GM06990 (cell line): ENCODE data around the gene FGF3.

Source experiments
- DNase-seq: peaks from one replicate; pipeline ENCODE4 v3.0.0-alpha.2; 2011; ENCODE audit not compliant: insufficient read length; ENCODE audit errors: extremely low read depth
- H3K27me3 ChIP-seq: replicated peaks from 2 replicates; pipeline ENCODE4 v1.6.0; 2011; ENCODE audit warnings: low read length; ENCODE audit not compliant: control insufficient read depth, insufficient read depth
- H3K36me3 ChIP-seq: 2 replicates; pipeline ENCODE4 v1.5.1; 2011; ENCODE audit warnings: low read length; ENCODE audit not compliant: control insufficient read depth, insufficient read depth
- H3K4me3 ChIP-seq: replicated peaks from 2 replicates; pipeline ENCODE4 v1.5.1; 2011; ENCODE audit warnings: low read depth, mild to moderate bottlenecking, control low read depth, low read length
- TF ChIP-seq, protein P1 (sequence below): IDR thresholded peaks from 2 replicates; pipeline ENCODE4 v1.5.1; 2011; ENCODE audit warnings: low read length, control low read depth, mild to moderate bottlenecking, inconsistent platforms; ENCODE audit not compliant: insufficient read depth, poor library complexity, severe bottlenecking

The FGF3 gene

DNA sequence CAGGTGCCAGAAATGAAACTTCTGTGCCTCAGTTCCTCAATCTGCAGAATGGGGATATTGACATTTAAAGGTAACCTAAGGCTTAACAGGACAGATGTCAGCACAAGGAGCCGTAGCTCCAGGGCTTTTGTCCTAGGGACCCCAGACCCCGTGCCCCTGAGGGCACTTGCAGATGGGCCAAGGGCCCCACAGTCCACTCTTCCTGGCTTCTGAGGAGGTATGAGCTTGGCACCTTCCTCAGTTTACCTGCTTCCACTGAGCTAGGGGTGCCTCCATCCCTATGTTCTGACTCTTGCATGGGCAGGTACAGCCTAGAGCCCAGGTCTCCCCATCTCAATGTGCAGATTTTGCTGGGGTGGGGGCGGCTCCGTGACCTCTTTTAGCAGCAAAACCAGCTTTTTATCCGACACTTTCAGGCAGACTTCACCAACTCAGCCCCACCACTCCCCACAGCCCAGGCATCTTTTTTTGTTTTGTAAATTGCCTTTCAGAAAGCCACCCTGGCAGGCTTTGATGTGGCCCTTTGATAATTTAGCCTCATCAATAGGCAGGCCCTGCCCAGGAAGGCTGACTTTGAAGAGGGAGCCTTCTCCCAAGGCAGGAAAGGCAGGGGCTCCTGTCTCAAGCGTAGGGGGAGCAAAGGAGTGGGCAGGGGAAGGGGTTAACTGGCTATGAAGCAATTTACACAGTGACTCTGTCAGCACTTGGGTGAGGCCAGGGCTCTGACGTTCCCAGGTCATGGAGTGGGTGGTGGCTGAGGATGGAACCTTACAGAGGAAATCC is 23.7 kb upstream of the FGF3 start:
- DNase-seq, result no peak
- Histone ChIP-seq H3K36me3 (no peaks in the 10 kb centered on the region), H3K4me3 (no peak overlapping the region), H3K27me3 (no peaks in the 10 kb centered on the region; the same call in none of the 2 replicates)
- TF ChIP-seq, protein P1, sequence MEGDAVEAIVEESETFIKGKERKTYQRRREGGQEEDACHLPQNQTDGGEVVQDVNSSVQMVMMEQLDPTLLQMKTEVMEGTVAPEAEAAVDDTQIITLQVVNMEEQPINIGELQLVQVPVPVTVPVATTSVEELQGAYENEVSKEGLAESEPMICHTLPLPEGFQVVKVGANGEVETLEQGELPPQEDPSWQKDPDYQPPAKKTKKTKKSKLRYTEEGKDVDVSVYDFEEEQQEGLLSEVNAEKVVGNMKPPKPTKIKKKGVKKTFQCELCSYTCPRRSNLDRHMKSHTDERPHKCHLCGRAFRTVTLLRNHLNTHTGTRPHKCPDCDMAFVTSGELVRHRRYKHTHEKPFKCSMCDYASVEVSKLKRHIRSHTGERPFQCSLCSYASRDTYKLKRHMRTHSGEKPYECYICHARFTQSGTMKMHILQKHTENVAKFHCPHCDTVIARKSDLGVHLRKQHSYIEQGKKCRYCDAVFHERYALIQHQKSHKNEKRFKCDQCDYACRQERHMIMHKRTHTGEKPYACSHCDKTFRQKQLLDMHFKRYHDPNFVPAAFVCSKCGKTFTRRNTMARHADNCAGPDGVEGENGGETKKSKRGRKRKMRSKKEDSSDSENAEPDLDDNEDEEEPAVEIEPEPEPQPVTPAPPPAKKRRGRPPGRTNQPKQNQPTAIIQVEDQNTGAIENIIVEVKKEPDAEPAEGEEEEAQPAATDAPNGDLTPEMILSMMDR, result no peak

DNA sequence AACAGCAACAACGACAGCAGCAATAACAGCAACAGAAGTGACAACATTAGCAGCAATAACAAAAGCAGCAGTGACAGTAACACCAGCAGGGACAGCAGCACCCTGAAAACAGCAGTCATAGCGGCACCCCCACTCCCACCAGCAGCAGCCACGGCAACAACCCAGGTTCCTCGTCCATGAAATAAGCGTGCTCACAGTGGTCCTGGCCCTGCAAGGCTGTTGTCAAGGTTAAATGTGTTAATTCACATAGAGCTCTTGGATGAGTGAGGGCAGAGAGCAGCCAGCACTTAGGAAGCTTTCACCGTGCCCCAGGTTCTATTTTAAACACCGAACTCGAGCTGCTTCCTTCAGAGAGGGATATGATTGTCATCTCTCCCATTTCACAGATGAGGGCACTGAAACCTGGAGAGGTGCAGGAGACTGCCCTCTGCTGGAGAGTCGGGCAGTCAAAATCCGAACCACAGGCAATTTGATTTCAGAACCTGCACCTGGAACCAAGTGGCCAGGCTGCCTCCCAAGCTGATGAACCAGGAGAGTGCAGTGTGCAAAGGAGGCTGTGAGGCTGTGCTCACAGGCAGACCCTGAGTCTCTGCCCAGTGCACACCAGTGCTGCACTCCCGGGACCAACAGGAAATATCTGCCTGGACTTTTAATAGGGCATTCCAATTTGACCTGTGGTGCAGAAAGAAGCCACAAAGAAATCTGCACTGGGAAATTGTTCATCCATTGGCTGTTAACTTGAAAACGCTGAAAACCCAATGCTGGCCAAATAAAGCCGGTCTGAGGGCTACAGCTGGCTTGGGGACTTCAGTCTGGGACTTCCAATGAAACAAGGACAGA is 22.9 kb upstream of the FGF3 start:
- DNase-seq, result no peak
- Histone ChIP-seq H3K36me3 (no peaks in the 10 kb centered on the region), H3K4me3 (no peak overlapping the region), H3K27me3 (no peaks in the 10 kb centered on the region; the same call in none of the 2 replicates)
- TF ChIP-seq, protein P1, result peak; percentile 62

DNA sequence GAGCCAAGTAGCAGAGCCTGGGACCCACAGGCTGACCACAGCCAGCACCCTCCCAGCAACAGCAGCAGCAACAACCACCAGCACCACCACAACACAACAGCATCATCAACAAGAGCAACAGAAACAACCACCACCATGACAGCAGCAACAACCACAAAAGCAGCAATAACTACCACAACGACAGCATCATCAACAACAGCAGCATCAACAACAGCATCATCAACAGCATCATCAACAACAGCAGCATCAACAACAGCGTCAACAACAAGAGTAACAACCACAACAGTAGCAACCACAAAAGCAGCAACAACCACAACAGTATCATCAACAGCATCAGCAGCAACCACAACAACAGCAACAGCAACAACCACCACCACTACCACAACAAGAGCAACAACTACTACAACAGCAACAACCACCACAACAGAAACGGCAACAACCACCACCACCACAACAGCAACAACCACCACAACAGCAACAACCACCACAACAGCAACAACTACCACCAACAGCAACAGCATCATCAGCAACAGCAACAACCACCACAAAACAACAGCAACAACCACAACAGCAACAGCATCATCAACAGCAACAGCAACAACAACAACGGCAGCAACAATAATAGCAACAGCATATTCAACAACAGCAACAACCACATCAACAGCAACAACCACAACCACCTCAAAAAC is 22.1 kb upstream of the FGF3 start:
- no peaks in the 10 kb centered on the region for H3K36me3 ChIP-seq
- no peaks in the 10 kb centered on the region; the same call in none of the 2 replicates for H3K27me3 ChIP-seq
- no peak overlapping the region for H3K4me3 ChIP-seq
- TF ChIP-seq, protein P1, result no peak
- no peak for DNase-seq

DNA sequence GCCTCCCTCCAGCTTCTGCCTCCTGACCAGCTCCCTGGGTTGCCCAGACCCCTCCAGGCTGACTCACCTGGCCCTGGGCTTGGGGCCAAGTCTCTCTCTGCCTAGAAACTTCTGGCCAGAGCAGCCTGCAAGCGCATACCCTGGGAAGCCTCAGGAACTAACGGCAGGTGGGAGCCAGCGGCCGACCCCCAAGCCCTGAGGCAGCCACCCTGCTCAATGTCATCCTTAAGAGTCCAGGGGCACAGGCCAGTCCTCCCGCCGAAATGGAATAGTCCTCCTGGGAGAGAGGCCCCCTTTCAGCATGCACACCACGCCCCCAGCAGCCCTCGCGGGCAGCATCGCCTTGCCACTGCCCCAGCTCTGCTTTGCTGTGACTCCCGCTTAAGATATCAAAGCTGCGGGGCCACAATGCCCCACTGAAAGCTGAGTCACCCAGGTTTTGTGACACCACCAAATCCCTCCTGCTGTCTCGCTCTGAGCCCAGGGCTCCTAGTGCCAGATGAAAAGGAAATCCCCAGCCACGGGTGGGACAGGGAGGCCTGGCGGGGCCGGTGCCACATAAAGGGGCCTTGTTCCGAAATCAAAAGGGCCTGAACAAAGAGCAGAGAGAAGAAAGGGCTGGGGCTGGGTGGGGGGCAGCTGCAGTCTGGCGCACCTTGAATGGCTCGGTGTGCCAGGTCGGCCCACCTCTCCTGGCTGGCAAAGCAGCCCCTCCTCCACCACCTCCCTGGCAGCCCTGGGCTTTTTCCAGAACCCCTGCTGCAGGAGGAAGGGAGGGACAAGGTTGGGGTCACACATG is 21.4 kb upstream of the FGF3 start:
- no peaks in the 10 kb centered on the region; the same call in 1 of the 2 replicates for H3K27me3 ChIP-seq
- H3K36me3 ChIP-seq, result no peaks in the 10 kb centered on the region
- DNase-seq, result no peak
- TF ChIP-seq, protein P1, result no peak
- H3K4me3 ChIP-seq, result no peak overlapping the region

DNA sequence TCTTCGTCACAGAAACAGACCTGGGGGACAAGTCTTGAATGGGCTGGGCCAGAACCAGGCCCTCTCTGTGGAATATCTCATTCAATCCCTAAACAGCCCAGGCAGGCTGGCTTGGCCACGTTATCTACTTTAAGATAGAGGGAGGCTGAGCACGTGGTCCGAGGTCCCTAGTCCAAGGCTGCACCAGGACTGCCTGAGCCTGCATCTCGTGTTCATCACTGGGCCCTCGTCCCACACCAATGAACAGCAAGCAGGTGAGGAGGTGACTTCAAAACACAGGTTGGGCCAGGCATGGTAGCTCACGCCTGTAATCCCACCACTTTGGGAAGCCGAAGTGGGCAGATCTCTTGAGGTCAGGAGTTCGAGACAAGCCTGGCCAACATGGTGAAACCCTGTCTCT is 20.3 kb upstream of the FGF3 start:
- no peak overlapping the region for H3K4me3 ChIP-seq
- no peak for DNase-seq
- H3K27me3 ChIP-seq, result peaks cover 3% of the 10 kb centered on the region
- no peaks in the 10 kb centered on the region for H3K36me3 ChIP-seq
- TF ChIP-seq, protein P1, result no peak
